Islet precursor cell (in vitro differentiated cells): ENCODE measurements around the gene GSK3A.

ENCODE experiments used
- DNase-seq: peaks from one replicate; pipeline ENCODE4 v3.0.0-alpha.2; 2018

Gene GSK3A

GRCh38 chr19:42242512-42243409 lies at the start of gene GSK3A:
GSK3A (minus strand) TSS chr19:42242602; CDS start chr19:42242465, 137 bp downstream.
- DNase-seq = peak; percentile 100

- no peak for DNase-seq
Observed at GRCh38 chr19:42291435-42291810, 49.0 kb upstream of the GSK3A start.

GRCh38 chr19:42290523-42291434 lies 48.4 kb upstream of the GSK3A start:
- DNase-seq = peak; percentile 78

- no peak for DNase-seq
Observed at GRCh38 chr19:42290136-42290522, 47.7 kb upstream of the GSK3A start.

- DNase-seq = no peak
Observed at GRCh38 chr19:42289556-42290041, 47.2 kb upstream of the GSK3A start.

GRCh38 chr19:42288881-42289555 lies 46.6 kb upstream of the GSK3A start:
- DNase-seq = no peak

GRCh38 chr19:42288387-42288786 lies 46.0 kb upstream of the GSK3A start:
- DNase-seq = no peak

- DNase-seq = no peak
Observed at GRCh38 chr19:42287827-42288107, 45.4 kb upstream of the GSK3A start.

GRCh38 chr19:42287017-42287826 lies 44.8 kb upstream of the GSK3A start:
- no peak for DNase-seq

GRCh38 chr19:42286349-42287016 lies 44.1 kb upstream of the GSK3A start:
- no peak for DNase-seq

- no peak for DNase-seq
Observed at GRCh38 chr19:42285988-42286348, 43.6 kb upstream of the GSK3A start.

- no peak for DNase-seq
Observed at GRCh38 chr19:42285541-42285941, 43.1 kb upstream of the GSK3A start.

- no peak for DNase-seq
Observed at GRCh38 chr19:42284591-42285341, 42.4 kb upstream of the GSK3A start.

- peak; percentile 88 for DNase-seq
Observed at GRCh38 chr19:42284066-42284501, 41.7 kb upstream of the GSK3A start.

- DNase-seq = peak; percentile 97
Observed at GRCh38 chr19:42283188-42284065, 41.0 kb upstream of the GSK3A start.

GRCh38 chr19:42282819-42283187 lies 40.4 kb upstream of the GSK3A start:
- DNase-seq = no peak

GRCh38 chr19:42281827-42282762 lies 39.7 kb upstream of the GSK3A start:
- DNase-seq = peak; percentile 86

GRCh38 chr19:42281146-42281826 lies 38.9 kb upstream of the GSK3A start:
- DNase-seq = peak; percentile 85
